BJ (cell line): ENCODE data around the gene SELENOF. TPM values are rescaled to one million over a fixed set of nuclear protein-coding genes. Genes with fewer than 3 reads are reported as not detected.
A peak's percentile ranks its signal among the peaks of the same experiment; 100 is the strongest.

Source experiments
- CTCF ChIA-PET: fragments of 350-600 bp; formaldehyde crosslinking; extraction: SDS; loops from one replicate; lab custom pipeline; 2021; ENCODE audit warnings: antibody characterized with exemption, inconsistent platforms; lab: Yijun Ruan, JAX
- POLR2A ChIA-PET: fragments of 300-600 bp; sonication (Branson Sonifier 250); formaldehyde crosslinking; extraction: SDS; loops from one replicate; lab custom pipeline; 2021; ENCODE audit warnings: antibody characterized with exemption; lab: Charles Lee
- DNase-seq: peaks from one replicate; pipeline ENCODE4 v3.0.0-alpha.2; 2011; ENCODE audit warnings: low read depth
- H3K27me3 ChIP-seq: 2 replicates; pipeline ENCODE4 v1.6.0; 2011; ENCODE audit warnings: low read length; ENCODE audit not compliant: control insufficient read depth, insufficient read depth
- H3K36me3 ChIP-seq: 2 replicates; pipeline ENCODE4 v1.5.1; 2011; ENCODE audit warnings: low read length; ENCODE audit not compliant: control insufficient read depth, insufficient read depth
- H3K4me3 ChIP-seq: 2 replicates; pipeline ENCODE4 v1.5.1; 2011; ENCODE audit warnings: low read depth, mild to moderate bottlenecking, control low read depth, low read length
- polyA minus RNA-seq: library from RNA; depleted of rRNA, polyadenylated mRNA; stranded (reverse); fragments of >200 nt; gene quantifications from 2 replicates; pipeline ENCODE4 v1.2.3, GENCODE V29; 2011; rRNA and poly(A)+ RNA removed
- polyA plus RNA-seq: library from polyadenylated mRNA; depleted of rRNA; stranded (reverse); fragments of >200 nt; gene quantifications from 2 replicates; pipeline ENCODE4 v1.2.3, GENCODE V29; 2011; rRNA removed
- TF ChIP-seq, protein P1 (sequence below): IDR thresholded peaks from 2 replicates; pipeline ENCODE4 v1.5.1; 2011; ENCODE audit warnings: low read depth, mild to moderate bottlenecking, control low read depth, inconsistent platforms, low read length, moderate library complexity; ENCODE audit not compliant: insufficient read depth

SELENOF gene
- polyA plus RNA-seq, result 115 and 283 TPM in 2 replicates
- polyA minus RNA-seq, result 38.0 and 47.1 TPM in 2 replicates

DNA sequence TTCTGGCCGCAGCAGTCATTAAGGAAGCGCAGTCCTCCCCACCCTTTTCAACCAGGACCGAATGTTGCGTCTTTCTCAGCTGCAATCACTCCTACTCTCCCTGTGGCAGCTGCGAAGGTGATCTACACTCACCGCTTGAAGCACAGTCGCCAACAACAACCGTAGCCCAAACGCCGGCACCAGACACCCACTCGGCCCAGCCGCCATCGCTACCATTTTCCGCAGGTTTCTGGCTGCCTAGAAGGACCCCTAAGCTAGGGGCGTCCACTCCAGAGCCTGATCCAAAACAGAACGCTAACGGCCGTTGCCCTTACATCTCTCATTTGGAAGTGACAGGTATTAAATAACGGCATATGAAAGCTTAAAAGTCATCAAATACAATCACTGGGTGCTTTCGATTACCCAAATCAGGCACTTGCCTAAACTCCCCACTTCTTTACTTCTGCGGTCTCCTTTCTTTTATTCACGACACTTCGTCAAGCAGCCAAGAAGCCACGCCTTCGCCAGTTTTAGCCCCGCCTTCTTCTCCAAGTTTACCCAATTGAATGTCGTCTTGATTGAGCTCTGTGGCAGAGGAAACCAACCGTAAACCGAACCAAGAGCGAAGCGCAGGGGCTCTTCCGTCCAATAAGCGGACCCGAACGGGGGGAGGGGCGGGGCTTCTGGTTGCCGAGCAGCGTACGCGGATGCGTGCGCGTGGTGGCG, at the start of gene SELENOF:
SELENOF (minus strand) TSS at position 231 of the 705 bp plus-strand sequence; CDS start at position 216, 15 bp downstream.
- no peaks in the 10 kb centered on the region for H3K27me3 ChIP-seq
- DNase-seq, result peak; percentile 100
- TF ChIP-seq, protein P1, sequence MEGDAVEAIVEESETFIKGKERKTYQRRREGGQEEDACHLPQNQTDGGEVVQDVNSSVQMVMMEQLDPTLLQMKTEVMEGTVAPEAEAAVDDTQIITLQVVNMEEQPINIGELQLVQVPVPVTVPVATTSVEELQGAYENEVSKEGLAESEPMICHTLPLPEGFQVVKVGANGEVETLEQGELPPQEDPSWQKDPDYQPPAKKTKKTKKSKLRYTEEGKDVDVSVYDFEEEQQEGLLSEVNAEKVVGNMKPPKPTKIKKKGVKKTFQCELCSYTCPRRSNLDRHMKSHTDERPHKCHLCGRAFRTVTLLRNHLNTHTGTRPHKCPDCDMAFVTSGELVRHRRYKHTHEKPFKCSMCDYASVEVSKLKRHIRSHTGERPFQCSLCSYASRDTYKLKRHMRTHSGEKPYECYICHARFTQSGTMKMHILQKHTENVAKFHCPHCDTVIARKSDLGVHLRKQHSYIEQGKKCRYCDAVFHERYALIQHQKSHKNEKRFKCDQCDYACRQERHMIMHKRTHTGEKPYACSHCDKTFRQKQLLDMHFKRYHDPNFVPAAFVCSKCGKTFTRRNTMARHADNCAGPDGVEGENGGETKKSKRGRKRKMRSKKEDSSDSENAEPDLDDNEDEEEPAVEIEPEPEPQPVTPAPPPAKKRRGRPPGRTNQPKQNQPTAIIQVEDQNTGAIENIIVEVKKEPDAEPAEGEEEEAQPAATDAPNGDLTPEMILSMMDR, result no peak
- ChIA-PET CTCF (interaction anchor here (1.4 kb wide), 1 partner anchor 133 kb away, joined by 4 read pairs; no protein-coding TSS in a partner anchor), POLR2A (interaction anchor here (0.6 to 1.0 kb wide), 4 partner anchors 67 to 1347 kb away, joined by 3 to 13 read pairs (median 4); no protein-coding TSS in a partner anchor)
- H3K36me3 ChIP-seq, result no peaks in the 10 kb centered on the region
- H3K4me3 ChIP-seq, result peak within 1 kb of the TSS; percentile 99

DNA sequence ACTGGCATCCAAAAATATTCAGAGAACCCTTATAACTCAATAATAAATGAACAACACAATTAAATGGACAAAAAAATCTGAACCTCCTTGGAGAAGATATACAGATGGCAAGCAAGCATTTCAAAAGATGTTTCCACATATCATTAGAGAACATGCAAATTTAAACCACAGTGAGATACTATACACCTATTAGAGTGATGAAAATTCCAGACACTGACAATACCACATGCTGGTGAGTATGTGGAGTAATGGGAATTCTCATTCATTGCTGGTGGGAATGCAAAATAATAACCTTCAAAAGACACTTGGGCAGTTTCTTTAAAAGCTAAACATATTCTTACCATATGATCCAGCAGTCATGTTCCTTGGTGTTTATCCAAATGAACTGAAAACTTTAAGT, 46.6 kb upstream of the SELENOF start:
- Histone ChIP-seq H3K4me3 (no peak overlapping the region), H3K27me3 (no peaks in the 10 kb centered on the region), H3K36me3 (no peaks in the 10 kb centered on the region)
- ChIA-PET CTCF (interaction anchor here (1.1 kb wide), 1 partner anchor 14 kb away, joined by 3 read pairs; no protein-coding TSS in a partner anchor), POLR2A (no interaction called here)
- TF ChIP-seq, protein P1, result no peak
- DNase-seq, result no peak

DNA sequence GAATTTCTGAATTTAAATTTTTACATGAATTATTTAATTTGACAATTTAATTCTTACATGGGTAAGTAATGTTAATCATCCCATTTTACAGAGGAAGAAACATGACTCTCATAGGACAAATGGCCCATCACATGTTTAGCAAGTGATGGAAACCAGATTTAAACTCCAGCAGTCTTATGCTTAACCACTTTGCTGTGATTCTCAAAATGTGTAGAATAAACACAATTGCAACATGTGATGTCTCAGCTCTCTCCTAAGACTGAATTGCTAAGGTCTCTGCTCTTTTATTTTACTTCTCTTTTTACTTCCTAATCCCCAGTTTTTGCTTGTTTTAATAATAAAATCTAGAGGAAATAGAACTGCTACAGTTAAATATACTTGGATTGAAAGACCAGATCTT, 43.3 kb upstream of the SELENOF start:
- TF ChIP-seq, protein P1, result no peak
- Histone ChIP-seq H3K4me3 (no peak overlapping the region), H3K36me3 (no peaks in the 10 kb centered on the region), H3K27me3 (no peaks in the 10 kb centered on the region)
- CTCF ChIA-PET, result interaction anchor here (0.9 to 1.4 kb wide), 3 partner anchors 9 to 252 kb away, joined by 3 read pairs; partner anchors contain the start of gene SH3GLB1
- POLR2A ChIA-PET, result no interaction called here
- DNase-seq, result no peak

DNA sequence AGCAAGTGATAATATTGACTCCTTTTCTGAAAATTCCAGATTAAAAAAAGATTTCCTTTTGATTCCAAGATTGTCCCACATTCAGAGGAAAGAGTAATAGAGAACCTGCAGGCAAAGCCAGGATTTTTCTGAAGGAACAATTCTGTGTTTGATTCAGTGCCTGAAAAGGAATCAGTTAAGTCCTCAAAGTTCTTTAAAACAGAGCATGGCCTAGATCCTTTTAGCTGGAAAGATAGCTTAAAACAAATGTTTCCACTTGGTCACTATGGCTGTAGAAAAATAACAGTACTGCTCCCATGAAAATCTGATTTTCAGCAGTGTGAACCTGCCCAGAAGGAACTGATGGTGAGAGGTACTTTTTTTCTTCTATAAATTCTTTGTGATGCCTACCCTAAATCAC, 42.3 kb upstream of the SELENOF start:
- ChIA-PET CTCF (no interaction called here), POLR2A (no interaction called here)
- no peak for DNase-seq
- H3K36me3 ChIP-seq, result no peaks in the 10 kb centered on the region
- TF ChIP-seq, protein P1, result no peak
- no peaks in the 10 kb centered on the region for H3K27me3 ChIP-seq
- no peak overlapping the region for H3K4me3 ChIP-seq

DNA sequence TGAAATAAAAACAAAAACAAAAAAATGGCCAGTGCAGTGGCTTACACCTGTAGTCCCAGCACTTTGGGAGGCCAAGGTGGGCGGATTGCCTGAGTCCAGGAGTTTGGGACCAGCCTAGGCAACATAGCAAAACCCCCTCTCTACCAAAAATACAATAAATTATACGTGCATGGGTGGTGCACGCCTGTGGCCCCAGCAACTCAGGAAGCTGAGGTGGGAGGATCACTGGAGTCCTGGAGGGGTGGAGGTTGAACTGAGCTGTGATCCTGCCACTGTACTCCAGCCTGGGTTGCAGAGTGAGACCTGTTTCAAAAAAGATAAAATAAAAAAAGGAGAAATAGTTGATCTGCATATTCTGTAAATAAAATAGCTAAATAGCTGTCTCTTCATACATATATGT, 41.8 kb upstream of the SELENOF start:
- POLR2A ChIA-PET, result no interaction called here

More for the DNA sequence above, 41.8 kb upstream of the SELENOF start:
- no peaks in the 10 kb centered on the region for H3K36me3 ChIP-seq
- CTCF ChIA-PET, result interaction anchor here (2.6 kb wide), 1 partner anchor 123 kb away, joined by 6 read pairs; no protein-coding TSS in a partner anchor
- no peak overlapping the region for H3K4me3 ChIP-seq
- no peaks in the 10 kb centered on the region for H3K27me3 ChIP-seq
- TF ChIP-seq, protein P1, result no peak
- DNase-seq, result no peak
